ENCODE measurements around the gene FOLR1. TPM values are rescaled to one million over a fixed set of nuclear protein-coding genes. Genes with fewer than 3 reads are reported as not detected.
"Not testable (repeated sequence)": the region's sequence is repeated elsewhere in the genome, so short reads cannot be mapped to it uniquely, and the experiment has no call there.

Gene FOLR1
- 1.4 TPM in 1 of 2 replicates, not detected in the other for total RNA-seq (2014; rRNA removed; shearing (Covaris generic))

DNA sequence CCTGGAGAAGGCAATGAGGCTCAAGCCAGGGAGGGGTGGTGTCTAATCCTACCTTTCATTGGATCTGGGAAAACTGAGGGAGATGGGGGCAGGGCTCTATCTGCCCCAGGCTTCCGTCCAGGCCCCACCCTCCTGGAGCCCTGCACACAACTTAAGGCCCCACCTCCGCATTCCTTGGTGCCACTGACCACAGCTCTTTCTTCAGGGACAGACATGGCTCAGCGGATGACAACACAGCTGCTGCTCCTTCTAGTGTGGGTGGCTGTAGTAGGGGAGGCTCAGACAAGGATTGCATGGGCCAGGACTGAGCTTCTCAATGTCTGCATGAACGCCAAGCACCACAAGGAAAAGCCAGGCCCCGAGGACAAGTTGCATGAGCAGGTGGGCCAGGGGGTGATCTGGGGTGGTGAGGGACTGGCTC lies at the start of gene FOLR1:
Gene FOLR1, plus strand, starts transcription at position 180 of the 421 bp plus-strand sequence. Its CDS starts 34 bp downstream, at position 214.
- in situ Hi-C loops (cut with HindIII; ENCODE audit: low sequenced_read_pairs): no loop called here
- DNase-seq (ENCODE audit: low spot score): no peak

DNA sequence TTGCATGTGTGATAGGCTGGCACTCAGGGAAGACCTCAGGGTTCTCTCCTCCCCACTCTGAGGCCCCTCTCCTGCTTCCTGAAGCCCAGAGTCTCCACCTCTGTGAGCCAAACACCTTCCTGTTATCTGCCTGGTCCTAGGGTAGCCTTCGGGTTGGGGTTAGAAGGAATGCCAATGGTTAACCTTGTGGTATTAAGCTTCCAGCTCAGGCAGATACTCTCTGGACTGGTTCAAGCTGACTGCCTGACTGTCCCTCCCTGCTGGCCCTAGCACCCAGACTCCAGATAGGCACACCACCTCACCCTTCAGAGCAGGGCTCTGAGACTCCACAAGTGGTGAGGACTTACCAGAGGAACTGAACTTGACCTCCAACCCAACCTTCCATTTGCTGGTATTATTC lies 49.4 kb upstream of the FOLR1 start:
- DNase-seq (ENCODE audit: low spot score); in situ Hi-C loops (cut with HindIII; ENCODE audit: low sequenced_read_pairs): not testable (repeated sequence)

DNA sequence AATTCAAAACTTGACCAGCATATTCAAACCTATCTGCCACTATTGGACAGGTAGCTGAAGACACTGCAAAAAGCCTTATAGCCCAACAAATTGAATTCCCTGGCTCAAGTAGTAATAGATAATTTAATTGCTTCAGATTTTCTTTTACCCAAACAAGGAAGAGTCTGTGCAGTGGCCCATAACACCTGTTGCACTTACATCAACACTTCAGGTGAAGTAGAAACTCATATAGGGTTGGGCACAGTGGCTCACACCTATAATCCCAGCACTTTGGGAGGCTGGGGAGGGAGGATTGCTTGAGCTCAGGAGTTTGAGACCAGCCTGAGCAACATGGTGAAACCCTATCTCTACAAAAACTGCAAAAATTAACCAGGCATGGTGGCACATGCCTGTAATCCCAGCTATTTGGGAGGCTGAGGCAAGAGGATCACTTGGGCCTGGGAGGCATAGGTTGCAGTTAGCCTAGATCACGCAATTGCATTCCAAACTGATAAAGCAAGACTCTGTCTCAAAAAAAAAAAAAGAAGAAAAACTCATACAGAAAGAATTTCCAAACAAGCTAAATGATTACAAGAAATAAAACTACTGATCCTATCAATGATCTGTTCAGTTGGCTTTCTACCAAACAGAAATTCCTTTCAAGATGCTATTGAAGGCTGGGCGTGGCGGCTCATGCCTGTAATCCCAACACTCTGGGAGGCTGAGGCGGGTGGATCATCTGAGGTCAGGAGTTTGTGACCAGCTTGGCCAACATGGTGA lies 47.0 kb upstream of the FOLR1 start:
- no peak for DNase-seq (ENCODE audit: low spot score)
- in situ Hi-C loops (cut with HindIII; ENCODE audit: low sequenced_read_pairs): no loop called here

DNA sequence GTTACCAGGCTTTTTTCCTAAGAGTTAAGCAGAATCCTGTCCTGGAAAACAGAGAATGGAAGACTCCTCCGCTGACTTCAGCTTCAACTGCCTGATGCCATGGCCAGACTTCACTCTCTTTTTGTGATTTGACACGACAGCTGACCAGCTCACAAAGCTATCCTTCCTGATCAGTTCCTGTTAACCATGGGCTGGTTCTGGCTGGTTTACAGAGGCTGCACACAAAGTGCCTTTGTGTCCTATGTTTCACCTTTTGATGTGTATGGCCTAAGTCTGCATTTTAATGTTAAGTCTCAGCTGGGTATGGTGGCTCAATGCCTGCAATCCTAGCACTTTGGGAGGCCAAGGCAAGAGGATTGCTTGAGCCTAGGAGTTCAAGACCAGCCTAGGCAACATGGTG lies 45.3 kb upstream of the FOLR1 start:
- no peak for DNase-seq (ENCODE audit: low spot score)

DNA sequence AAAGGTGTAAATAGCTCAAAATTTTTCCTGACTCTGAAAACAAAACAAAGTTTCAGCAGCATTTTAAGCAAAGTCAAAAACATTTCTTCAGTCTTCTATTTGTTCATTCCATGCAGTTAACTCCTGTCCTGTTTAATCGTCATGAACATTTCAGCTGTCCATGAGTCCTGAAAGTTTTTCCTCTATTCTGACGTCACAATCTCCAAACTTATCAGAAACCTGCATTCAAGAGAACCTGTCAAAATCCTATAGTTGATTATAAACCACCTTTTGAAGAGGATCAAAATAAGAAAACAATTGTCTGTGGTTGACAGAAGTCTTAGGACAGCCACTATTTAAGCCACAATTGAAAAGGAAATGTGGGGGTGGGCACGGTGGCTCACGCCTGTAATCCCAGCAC lies 41.1 kb upstream of the FOLR1 start:
- in situ Hi-C loops (cut with HindIII; ENCODE audit: low sequenced_read_pairs): no loop called here
- DNase-seq (ENCODE audit: low spot score): no peak

More for the DNA sequence above, 45.3 kb upstream of the FOLR1 start:
- in situ Hi-C loops (cut with HindIII; ENCODE audit: low sequenced_read_pairs): no loop called here

DNA sequence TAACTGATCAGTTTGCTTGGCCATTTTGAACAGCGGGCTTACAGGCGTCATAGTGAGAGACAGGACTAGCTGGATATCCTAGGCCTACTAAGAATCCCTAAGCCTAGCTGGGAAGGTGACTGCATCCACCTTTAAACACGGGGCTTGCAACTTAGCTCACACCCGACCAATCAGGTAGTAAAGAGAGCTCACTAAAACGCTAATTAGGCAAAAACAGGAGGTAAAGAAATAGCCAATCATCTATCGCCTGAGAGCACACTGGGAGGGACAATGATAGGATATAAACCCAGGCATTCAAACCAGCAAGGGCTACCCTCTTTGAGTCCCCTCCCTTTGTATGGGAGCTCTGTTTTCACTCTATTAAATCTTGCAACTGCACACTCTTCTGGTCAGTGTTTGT lies 38.1 kb upstream of the FOLR1 start:
- DNase-seq (ENCODE audit: low spot score); in situ Hi-C loops (cut with HindIII; ENCODE audit: low sequenced_read_pairs): not testable (repeated sequence)

DNA sequence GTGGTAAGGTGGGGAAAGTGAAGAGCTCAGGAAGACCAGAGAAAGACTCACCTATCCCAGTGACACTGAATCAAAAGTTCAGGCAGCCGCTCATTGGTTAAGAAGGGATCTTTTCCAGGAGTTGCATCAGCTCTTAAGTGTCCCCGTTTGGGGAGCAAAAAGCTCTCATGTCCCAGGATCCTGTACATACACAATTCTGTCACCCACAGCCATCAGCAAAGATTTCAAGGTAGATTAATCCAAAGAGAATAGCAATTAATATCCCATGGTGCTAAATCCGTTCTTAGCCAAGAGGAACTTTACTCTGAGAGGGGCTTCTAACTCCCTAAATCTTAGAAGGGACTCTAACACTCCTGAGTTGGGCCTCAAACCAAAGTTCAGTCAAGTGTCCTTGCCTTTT lies 37.1 kb upstream of the FOLR1 start:
- in situ Hi-C loops (cut with HindIII; ENCODE audit: low sequenced_read_pairs): no loop called here
- no peak for DNase-seq (ENCODE audit: low spot score)

DNA sequence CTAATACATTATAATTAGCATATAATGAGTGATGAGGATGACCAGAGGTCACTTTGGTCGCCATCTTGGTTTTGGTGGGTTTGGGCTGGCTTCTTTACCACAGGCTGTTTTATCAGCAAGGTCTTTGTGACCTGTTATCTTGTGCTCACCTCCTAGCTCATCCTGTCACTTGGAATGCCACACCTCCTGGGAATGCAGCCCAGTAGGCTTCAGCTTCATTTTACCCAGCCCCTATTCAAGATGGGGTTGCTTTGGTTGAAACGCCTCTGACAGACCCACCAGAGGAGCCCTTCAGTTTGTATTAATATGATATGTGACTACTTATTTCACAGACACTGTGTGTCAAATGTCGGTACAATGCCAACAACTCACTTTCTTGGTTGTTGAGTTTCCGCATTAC lies 36.2 kb upstream of the FOLR1 start:
- in situ Hi-C loops (cut with HindIII; ENCODE audit: low sequenced_read_pairs): no loop called here
- DNase-seq (ENCODE audit: low spot score): no peak

DNA sequence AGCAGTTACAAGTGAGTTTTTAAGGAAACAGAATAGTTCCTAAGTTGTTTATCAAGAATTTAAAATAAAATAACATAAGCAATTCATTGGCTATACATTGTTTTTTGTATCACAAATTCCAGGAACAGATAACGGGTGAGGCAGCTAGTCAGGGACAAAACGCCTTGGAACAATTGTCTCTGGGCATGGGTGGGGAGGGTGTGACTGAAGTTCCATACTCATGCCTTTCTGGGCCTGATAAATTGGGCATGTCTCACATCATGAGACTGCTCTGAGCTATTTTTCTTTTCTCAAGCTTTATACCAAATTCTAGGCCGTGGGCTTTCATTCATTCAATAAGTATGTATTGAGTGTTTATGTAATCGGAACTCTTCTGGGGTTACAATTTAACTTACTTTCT lies 34.8 kb upstream of the FOLR1 start:
- in situ Hi-C loops (cut with HindIII; ENCODE audit: low sequenced_read_pairs): no loop called here
- no peak for DNase-seq (ENCODE audit: low spot score)

DNA sequence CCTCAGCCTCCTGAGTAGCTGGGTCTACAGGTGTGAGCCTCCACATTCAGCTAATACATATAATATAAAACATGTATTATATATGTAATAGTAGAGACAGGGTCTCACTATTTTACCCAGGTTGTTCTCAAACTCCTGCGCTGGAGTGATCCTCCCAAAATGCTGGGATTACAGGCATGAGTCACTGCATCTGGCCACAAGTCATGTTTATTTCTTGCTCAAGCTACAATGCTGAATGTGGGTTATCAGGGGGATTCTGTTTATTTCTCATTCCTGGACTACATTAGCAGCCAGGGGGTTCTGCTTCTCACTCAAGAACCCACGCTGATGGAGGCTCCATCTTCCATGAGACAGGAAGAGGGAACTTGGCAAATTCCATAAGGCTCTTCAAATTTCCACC lies 31.6 kb upstream of the FOLR1 start:
- no peak for DNase-seq (ENCODE audit: low spot score)
- in situ Hi-C loops (cut with HindIII; ENCODE audit: low sequenced_read_pairs): no loop called here

DNA sequence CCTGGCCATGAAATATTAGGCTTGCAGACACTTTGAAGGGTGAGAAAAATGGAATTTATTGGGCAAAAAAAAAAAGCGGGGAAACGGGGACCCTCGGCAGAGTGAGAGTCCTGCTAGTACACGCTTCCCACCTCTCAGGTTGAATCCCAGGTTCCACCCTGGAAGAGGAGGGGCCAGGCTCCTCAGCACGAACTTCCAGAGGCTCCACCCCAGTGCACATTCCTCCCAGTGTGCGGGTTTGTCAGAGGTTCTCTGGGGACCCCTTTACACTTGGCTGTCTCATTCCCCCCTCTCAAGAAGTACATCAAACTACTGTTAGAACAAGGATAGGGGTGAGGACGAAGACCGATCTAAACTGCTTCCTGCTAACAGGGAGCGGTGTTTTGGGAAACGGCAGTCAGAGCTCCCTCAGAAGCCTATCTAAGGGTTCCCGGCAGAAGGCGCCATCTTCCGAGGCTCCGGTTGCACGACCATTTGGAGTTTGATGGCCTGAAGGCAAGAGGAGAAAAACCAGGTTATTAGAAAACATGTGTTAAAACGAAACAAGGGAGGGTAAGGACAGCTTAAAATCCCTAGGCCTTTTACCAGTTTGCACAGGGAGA lies 28.9 kb upstream of the FOLR1 start:
- in situ Hi-C loops (cut with HindIII; ENCODE audit: low sequenced_read_pairs): no loop called here
- DNase-seq (ENCODE audit: low spot score): no peak

DNA sequence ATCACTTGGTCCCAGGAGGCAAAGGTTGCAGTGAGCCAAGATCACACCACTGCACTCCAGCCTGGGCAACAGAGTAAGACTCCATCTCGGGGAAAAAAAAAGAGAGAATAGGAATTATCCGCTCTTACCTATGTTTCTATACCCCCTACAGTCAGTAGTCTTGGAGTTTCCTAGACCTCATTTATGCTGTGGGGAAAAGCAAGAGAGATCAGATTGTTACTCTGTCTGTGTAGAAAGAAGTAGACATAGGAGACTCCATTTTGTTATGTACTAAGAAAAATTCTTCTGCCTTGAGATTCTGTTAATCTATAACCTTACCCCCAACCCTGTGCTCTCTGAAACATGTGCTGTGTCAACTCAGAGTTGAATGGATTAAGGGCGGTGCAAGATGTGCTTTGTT lies 27.8 kb upstream of the FOLR1 start:
- in situ Hi-C loops (cut with HindIII; ENCODE audit: low sequenced_read_pairs); DNase-seq (ENCODE audit: low spot score): not testable (repeated sequence)

DNA sequence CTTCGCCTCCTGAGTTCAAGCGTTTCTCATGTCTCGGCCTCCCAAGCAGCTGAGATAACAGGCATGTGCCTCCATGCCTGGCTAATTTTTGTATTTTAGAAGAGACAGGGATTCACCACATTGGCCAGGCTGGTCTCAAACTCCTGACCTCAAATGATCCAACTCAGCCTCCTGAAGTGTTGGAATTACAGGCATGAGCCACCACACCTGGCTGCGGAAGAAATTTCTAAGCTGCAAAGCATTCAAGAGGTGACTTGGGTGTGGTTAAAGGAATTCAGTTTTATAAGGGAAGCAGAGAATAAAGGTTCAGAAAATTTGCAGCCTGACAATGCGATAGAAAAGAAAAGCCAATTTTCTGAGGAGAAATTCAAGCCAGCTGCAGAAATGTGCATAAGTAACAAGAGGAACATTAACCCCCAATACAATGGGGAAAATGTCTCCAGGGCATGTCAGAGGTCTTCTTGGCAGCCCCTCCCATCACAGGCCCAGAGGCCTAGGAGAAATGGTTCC lies 22.8 kb upstream of the FOLR1 start:
- in situ Hi-C loops (cut with HindIII; ENCODE audit: low sequenced_read_pairs); DNase-seq (ENCODE audit: low spot score): not testable (repeated sequence)

DNA sequence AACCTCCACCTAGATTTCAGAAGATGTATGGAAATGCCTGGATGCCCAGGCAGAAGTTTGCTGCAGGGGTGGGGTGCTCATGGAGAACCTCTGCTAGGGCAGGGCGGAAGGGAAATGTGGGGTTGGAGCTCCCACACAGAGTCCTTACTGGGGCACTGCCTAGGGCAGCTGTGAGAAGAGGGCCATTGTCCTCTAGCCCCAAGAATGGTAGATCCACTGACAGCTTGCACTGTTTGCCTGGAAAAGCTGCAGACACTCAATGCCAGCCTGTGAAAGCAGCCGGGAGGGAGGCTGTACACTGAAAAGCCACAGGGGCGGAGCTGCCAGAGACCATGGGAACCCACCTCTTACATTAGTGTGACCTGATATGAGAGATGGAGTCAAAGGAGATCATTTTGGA lies 22.2 kb upstream of the FOLR1 start:
- DNase-seq (ENCODE audit: low spot score); in situ Hi-C loops (cut with HindIII; ENCODE audit: low sequenced_read_pairs): not testable (repeated sequence)

DNA sequence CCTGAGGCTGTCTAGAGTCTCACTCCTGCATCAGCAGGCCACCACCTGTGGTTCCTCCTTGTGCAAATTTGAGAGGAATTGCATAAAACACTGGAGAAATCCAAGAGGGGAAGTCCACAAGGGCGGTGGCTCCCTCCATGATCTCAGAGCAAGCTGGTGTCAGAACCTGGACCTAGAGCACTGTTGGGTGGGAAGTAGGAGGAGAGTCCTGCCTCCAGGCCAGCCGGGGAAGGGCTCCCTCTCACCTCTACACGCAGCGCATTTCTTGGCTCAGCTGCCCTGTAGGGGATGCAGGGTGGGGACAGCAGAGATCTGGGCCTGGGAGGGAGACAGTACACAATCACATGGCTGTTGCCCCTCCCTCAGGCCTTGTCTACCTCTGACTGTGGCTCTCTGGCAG lies 19.9 kb upstream of the FOLR1 start:
- in situ Hi-C loops (cut with HindIII; ENCODE audit: low sequenced_read_pairs); DNase-seq (ENCODE audit: low spot score): not testable (repeated sequence)

DNA sequence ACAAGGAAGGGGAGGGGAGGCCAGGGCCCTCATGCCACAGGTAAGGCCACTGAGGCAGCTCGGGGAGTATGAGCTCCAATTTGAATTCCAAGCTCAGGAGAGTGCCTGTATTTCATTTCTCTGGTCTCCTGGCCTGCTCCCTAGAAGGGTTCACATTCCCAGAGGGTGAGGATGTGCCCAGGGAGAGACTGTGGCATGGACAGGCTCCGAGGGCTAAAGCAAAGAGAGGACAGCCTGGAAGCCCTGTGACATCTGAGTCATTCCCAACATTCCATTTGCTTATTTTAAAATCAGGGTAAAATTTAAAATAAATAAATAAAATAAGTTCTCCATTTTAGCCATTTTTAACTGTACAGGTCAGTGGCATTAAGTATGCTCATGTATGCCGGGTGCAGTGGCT lies 18.6 kb upstream of the FOLR1 start:
- no peak for DNase-seq (ENCODE audit: low spot score)
- in situ Hi-C loops (cut with HindIII; ENCODE audit: low sequenced_read_pairs): no loop called here

DNA sequence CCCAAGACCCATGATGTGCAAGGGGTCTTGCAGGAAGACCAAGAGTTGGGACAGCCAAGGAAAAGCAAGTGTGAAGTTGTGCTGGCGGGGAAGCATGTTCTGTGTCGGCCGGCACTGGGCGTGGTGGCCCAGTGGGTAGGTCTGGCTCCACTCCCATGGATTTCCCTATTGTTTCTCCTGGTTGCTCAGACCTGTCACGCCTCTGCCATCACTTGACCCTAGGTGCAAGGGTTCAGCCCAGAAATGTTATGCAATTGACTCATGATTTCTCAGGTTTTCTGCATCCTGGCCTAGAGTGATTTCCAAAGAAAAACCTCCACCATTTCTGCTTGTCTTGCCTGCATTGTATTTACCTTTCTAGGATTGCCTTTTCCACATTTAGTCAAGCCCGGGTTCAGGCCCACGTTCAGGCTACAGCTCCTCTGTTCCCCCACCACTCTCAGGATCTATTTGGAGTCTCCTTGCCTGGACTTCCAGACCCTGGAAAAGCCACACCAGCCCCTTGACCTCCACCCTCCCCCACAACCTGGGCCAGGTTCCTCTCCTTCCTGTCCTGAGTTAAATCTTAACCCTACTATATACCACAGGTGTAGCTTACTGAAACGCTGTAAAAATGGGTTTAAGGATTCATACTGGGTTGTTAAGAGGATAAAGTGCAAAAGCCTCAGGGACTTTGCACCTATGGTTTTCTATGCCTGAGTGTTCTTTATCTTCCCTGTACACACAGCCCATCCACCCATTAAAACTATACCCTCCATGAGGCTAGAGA lies 17.5 kb upstream of the FOLR1 start:
- in situ Hi-C loops (cut with HindIII; ENCODE audit: low sequenced_read_pairs): no loop called here

DNA sequence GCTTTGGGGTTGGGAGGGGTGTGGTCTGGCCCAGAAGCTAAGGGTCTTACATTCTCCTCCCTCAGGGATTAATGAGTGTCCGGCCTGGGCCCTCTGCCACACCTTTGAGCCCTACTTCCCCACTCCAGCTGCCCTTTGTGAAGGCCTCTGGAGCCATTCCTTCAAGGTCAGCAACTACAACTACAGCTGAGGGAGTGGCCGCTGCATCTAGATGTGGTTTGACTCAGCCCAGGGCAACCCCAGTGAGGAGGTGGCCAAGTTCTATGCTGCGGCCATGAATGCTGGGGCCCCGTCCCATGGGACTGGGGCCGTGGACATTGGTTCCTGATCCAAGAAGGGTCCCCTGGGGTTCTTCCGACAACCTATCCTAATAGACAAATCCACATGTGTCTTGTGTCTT lies 14.3 kb upstream of the FOLR1 start:
- in situ Hi-C loops (cut with HindIII; ENCODE audit: low sequenced_read_pairs): no loop called here
- DNase-seq (ENCODE audit: low spot score): no peak

More for the DNA sequence above, 17.5 kb upstream of the FOLR1 start:
- no peak for DNase-seq (ENCODE audit: low spot score)

DNA sequence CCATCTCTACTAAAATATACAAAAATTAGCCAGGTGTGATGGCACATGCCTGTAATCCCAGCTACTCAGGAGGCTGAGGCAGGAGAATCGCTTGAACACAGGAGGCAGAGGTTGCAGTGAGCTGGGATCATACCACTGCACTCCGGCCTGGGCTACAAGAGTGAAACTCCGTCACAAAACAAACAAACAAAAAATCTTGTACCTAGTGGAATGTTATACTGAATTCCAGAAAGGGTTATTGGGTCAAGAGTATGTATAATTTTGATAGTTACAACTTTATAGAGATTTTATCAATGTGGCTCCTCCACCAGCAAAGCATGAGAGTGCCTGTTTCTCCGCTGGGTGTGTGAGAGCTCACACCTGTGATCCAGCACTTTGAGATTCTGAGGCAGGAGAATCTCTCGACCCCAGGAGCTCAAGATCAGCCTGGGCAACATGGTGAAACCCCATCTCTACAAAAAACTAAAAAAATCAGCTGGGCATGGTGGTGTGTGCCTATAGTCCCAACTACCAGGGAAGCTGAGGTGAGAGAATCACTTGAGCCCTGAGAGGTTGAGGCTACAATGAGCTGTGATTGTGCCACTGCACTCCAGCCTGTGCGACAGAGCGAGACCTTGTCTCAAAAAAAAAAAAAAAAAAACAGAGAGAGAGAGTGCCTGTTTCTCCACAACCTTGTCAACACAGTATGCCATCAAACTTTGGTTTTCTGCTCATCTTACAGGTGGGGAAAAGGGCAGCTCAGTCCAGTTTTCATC lies 12.7 kb upstream of the FOLR1 start:
- no peak for DNase-seq (ENCODE audit: low spot score)
- in situ Hi-C loops (cut with HindIII; ENCODE audit: low sequenced_read_pairs): no loop called here
